ENCODE data around the gene VIL1.

The VIL1 gene

GRCh38 chr2:218446547-218446946 lies 27.6 kb downstream of the VIL1 start:
- DNase-seq: no peak

- no peak for DNase-seq
These were observed 28.1 kb downstream of the VIL1 start for GRCh38 chr2:218447072-218447471.

- no peak for DNase-seq
These were observed 30.0 kb downstream of the VIL1 start for GRCh38 chr2:218448934-218449333.

GRCh38 chr2:218452079-218452478 lies 33.2 kb downstream of the VIL1 start:
- DNase-seq: no peak

- no peak for DNase-seq
These were observed 37.9 kb downstream of the VIL1 start for GRCh38 chr2:218456849-218457248.

- DNase-seq: no peak
These were observed 39.7 kb downstream of the VIL1 start for GRCh38 chr2:218458598-218458997.

- DNase-seq: no peak
These were observed 47.2 kb downstream of the VIL1 start for GRCh38 chr2:218465987-218466633.

GRCh38 chr2:218470448-218470847 lies 51.5 kb downstream of the VIL1 start:
- DNase-seq: no peak

- DNase-seq: no peak
These were observed 52.1 kb downstream of the VIL1 start for GRCh38 chr2:218471036-218471435.

GRCh38 chr2:218471982-218472381 lies 53.1 kb downstream of the VIL1 start:
- DNase-seq: no peak

GRCh38 chr2:218472988-218473387 lies 54.1 kb downstream of the VIL1 start:
- no peak for DNase-seq

GRCh38 chr2:218474527-218474926 lies 55.6 kb downstream of the VIL1 start:
- DNase-seq: no peak

- DNase-seq: no peak
These were observed 57.8 kb downstream of the VIL1 start for GRCh38 chr2:218476676-218477075.

GRCh38 chr2:218477247-218477646 lies 58.3 kb downstream of the VIL1 start:
- DNase-seq: no peak

GRCh38 chr2:218478544-218478943 lies 59.6 kb downstream of the VIL1 start:
- peak; percentile 25 for DNase-seq

- no peak for DNase-seq
These were observed 60.7 kb downstream of the VIL1 start for GRCh38 chr2:218479595-218479994.

GRCh38 chr2:218482651-218483050 lies 63.7 kb downstream of the VIL1 start:
- DNase-seq: no peak

- no peak for DNase-seq
These were observed 67.2 kb downstream of the VIL1 start for GRCh38 chr2:218485986-218486667.

GRCh38 chr2:218500501-218501060 lies 81.7 kb downstream of the VIL1 start:
- no peak for DNase-seq

GRCh38 chr2:218501665-218502064 lies 82.7 kb downstream of the VIL1 start:
- no peak for DNase-seq
